GM19463 (cell line): ENCODE data around the gene ARNT2.

Source experiments
- ATAC-seq: cut with Tn5 transposase; IDR thresholded peaks from one replicate; pipeline ENCODE4 v1.9.1; 2021; ENCODE audit warnings: mild to moderate bottlenecking, moderate library complexity; ENCODE audit not compliant: unreplicated experiment

Gene ARNT2

DNA sequence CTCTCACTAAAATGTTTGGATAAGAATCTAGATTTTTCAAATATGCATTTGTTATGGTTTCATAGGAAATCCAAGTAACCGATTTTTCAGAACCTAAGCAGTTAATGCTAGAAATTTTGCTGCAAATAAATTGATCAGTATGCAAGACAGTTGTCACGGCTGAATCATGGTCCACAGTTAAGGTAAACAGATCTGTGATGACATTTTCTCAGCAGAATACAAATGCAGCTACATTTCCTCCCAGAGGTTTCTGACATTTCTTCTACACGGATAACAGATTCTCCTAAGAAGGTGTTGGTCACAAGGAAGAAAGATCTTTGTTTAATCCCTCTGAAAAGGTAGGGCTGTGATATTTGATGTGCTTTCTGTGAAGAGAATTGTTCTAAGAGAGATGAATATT, 36.9 kb downstream of the ARNT2 start:
- ATAC-seq = no peak

DNA sequence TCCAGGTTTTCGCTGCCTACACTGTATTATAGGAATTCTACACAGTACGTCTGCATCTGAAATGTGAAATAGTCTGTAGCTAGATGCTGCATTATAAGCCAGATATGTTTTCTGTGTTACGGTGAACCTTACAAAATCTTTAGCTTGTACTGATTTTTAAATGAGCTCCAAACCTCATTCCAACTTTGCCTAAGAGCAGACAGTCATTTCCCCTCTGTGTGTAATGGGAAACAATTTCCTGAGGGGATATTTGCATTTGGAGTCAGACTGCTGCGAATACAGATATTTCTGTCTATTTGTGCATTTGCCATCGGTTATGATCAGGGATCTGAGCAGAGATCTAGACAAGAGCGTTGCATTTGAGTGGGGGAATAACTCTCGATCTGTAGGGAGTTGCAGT, 37.5 kb downstream of the ARNT2 start:
- no peak for ATAC-seq

DNA sequence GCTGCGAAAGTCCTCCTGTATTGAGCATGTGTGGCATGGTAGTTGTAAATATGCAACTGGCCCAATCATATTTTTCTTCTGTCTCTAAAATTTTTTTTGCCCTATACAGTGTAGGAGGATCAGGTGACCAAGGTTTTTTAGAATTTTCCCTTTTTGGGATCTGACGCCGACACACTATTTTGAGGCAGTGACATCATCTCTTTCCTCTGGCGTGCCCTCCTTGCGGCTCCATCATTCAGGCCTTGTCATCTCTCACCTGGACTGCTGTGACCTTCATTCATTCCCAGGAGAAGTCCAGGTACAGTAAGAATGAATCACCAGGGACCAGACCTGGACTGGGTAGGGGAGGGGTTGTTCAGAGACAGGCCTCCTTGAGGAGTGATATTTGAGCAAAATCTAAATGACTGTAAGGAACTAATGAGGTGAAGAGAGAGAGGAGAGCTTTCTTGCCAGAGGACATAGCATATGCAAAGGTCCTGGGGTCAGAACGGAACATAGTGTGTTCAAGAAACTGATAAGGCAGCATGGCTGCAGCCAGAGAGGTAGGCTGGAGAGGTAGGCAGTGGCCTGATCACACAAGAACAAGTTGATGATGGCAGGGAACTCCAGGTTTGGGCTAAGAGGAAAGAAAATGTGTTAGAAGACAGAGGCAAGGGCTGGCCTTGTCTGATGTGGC, 38.7 kb downstream of the ARNT2 start:
- ATAC-seq = no peak

DNA sequence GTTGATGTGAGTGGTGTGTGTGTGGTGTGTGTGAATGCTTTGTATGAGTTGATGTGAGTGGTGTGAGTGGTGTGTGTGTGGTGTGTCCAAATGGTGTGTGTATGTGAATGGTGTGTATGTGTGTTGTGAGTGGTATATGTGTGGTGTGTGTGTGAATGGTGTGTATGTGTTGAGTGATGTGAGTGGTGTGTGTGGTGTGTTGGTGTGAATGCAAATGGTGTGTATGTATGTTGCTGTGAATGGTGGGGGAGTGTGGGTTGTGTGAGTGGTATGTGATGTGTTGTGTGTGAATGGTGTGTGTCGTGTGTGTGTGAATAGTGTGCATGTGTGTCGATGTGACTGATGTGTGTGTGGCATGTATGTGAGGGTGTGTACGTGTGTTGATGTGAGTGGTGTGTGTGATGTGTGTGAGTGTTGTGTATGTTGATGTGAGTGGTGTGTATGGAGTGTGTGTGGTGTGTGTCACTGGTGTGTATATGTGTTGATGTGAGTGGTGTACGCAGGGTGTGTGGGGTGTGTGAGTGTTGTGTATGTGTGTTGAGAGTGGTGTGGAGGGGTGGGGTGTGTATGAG, 40.6 kb downstream of the ARNT2 start:
- ATAC-seq = no peak

DNA sequence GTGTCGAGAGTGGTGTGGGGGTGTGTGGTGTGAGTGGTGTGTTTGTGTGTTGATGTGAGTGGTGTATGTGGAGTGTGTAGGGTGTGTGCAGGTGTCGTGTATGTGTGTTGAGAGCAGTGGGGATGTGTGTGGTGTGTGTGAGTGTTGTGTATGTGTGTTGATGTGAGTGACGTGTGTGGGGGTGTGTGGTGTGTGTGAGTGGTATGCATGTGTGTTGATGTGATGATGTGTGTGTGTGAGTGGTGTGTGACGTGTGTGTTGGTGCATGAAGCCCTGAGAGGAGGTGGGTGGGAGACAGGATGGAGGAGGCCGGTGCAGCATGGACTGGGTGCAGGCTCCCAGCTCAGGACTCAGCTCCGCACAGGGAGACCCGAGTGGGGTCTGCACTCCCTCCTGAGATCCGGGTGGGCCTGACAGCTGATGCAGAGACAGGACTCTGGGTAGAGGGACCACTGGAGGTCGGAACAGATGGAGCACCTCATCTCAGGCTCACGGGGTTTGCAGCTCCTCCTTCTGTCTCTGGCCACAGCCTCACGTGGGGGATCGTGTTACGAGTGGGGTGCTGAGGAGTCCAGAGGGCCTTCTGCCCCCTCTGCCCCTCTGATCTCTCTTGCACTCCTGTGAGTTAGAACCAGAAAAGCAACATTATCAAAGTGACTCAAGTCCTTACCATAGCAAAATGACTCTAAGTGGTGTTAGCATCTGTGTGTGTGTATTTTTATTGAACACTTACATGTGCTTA, 41.3 kb downstream of the ARNT2 start:
- no peak for ATAC-seq

DNA sequence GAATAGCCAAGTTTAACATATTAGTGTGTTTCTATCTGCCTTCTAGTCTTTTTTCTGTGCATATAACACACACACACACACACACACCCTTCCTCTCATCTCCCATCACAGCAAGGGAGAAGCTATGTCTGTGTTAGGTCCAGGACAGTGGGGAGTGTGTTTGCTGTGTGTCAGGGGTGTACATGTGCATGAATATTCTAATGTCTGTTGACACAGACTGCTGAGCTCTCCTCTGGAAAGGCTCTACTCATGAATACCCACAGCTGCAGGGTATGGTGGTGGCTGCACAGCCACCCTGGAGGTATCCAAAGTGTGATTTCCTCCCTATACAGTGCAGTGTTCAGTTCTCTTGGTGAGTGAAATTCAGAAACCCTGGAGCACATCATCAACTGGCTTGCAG, 42.9 kb downstream of the ARNT2 start:
- no peak for ATAC-seq

DNA sequence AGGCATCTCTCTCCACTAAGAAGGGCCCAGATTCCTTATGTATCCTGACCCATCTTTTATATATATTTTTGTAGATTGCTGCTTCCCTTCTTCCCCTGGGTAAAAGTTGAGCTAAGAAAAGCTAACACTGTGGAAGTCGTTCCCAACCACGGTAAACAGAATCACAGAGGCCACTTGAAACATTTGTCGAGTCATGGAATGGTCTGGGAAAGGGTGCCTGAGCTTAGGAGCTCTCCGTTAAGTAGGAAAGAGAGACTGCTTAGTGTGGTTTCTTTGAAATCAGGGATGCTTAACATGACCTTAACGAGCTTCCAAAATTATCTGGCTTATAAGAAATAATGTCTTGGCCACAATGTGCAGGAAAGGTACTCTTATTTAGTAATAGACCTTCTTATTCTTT, 45.6 kb downstream of the ARNT2 start:
- ATAC-seq = no peak

DNA sequence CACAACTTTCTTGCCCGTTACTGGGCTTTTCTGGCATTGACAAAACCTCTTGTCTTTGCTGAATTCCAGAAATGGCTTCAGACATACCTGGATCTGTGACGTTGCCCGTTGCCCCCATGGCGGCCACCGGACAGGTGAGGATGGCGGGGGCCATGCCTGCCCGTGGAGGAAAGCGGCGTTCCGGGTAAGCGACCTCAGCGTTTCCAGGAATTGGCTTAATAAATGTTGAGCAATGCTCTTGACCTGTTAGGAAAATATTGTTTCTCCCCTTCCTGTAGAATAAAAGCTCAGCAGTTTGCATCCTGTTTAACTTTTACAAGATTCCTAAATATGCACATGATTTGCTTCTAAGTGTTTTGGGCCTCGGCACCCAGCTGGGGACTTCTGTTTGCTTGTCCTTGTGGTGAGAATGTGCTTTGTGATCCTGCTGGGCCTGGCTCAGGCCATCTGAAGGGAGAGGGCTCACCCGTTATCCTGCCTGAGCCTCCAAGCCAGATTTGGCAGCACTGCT, 46.7 kb downstream of the ARNT2 start:
- no peak for ATAC-seq

DNA sequence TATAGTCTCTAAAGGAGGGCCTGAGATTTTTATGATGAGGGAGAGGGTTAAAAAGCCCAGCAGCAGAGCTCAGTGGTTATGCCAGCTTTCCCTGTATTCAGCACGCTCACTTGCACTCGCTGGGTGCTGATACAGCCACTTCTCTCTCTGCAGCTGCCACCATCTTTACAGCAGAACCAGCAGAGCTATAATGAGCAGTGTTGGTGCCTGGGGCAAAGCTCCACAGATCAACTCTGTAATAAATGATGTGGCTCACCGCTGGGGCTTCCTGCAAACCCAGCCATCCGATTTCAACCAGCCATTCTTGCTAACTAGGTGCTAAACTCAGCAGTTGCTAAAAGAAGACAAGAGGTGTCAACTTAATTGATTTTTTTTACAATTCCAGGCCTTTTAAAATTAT, 48.0 kb downstream of the ARNT2 start:
- ATAC-seq = no peak

DNA sequence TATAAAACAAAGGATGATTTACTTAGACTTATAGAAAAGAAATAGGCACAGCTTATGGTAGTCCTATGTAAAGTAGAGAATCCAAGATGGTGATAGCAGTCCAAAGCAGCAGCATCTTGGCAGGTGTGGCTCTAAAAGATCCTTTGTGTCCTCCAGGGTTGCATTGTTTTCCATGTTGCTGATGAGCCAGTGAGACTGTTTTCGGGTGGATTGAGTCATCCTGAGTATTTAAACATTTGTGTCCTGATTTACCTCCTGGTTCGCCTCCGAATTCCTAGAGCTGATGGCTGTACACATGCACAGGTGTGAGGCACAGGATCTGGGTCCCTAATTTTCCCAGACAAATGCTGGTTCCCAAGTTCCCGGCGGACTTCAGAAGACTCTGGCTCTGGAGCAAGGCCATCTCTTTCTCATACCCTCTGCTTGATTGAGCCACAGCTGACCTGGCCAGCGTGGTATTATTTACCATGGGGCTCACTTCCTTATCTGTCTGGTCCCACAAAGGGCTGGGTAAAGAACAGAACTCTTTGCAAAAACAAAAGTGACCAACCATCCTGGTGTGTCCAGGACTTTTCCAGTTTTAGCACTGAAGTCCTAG, 51.0 kb downstream of the ARNT2 start:
- no peak for ATAC-seq

DNA sequence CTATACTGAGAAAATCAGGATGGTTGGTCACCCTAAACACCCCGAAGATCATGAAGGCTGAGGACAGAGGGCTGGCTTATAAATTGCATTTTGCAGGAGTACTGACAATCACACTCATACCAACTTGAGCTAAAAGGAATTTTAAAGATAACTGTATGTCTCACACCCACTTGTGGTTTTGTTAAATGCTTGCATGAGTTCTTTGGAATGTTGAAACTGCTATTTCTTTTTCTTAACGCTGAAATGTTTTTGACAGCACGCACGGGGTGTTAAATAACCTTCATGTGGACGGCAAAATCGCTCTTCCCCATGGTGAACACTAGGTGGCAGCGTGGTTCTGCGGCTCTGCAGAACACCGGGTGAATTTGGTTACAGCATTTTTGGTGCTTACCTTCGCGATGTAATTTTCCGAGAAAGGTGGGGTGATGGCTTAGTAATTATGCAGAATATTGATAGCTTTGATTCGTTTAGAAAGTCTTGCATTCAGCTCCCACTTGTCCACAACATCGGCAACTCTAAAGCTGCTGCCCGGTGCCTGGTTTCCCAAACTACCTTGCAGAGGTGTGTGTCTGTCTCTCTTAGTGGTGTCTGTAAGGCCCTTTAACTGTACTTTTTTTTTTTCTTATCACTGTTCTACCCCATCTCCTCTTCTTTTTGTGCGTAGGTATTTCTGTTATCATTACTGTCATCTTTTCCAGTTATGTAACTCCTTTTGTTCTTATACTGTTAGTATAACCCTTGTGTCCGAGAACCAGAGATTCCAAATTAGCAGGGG, 51.7 kb downstream of the ARNT2 start:
- no peak for ATAC-seq

DNA sequence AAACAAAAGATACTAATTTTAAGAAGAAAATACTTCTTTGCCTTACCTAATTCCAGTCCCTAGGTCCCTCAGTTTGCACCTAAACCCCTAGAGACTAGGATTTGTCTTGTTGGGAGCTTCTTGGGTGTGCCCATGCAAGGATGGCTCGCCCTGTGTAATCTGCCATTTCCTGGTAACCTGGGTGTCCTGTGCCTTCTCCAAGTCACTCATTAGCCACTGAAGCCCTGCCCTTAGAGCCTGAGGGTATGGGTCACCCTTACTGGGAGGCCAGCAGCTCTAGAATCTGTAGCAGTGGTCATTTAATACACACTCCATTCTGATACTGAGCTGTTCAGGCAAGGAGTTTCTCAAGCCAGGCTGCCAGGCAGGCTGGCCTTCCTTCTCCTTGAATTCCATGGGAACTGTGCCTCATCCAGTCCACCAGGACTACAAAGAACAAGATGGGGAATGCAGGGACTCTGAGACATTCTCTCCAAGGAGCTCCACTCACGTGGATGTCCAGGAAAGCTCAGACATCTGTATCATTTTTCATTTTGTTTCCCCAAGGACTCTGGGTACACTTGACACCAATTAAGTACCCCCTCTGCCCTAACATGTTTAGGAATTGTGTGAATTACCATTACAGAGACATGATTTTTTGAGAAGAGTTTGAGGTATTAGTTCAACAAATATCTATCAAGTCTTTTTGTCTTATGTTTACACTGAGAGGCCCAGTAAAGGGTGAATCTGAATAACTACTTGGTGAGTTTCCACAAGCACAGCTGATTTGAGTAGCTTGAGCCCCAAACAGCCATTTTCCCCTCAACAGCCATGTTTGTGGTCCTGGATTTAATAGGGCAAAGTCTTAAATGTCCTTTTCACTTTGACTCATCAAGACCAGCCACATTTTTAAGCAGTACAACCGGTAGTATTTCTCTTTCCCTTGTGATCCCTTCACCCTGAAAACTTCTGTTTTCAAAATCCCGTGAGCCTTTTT, 52.6 kb downstream of the ARNT2 start:
- peak; percentile 44 for ATAC-seq

DNA sequence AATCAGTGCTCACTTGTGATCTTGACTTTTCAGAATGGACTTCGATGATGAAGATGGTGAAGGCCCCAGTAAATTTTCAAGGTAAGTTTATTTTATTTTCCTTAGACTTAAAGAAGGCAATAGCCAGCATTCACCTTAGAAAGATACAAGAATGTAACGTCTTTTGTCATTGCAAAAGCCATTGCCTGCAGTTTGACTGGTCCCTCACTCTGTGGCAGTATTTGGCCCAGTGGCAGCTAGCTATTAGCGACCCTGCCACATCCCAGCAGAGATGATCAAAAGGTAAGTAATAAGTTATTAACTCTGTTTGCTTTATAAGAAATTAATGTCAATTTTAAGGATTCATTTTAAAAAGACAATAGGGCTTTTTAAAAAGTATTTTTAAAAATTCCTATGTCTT, 53.7 kb downstream of the ARNT2 start:
- ATAC-seq = no peak

DNA sequence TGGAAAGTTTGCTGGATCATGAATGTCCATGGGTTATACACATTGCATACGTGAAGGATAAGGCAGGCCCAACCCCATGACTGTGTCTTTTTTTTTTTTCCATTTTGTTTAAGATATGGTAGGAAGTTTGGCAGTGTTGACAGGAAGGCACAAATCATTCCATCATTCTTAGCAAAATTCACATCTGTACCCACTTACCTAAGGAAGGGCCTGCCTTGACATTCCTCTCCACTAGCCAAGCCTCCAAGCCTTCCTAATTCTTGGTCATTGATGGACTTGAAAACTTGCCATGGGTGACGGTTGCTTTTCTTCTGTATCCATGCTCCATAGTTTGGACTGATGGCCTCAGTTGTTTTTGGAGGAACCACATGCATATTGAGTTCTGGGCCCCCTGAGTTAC, 54.4 kb downstream of the ARNT2 start:
- no peak for ATAC-seq

DNA sequence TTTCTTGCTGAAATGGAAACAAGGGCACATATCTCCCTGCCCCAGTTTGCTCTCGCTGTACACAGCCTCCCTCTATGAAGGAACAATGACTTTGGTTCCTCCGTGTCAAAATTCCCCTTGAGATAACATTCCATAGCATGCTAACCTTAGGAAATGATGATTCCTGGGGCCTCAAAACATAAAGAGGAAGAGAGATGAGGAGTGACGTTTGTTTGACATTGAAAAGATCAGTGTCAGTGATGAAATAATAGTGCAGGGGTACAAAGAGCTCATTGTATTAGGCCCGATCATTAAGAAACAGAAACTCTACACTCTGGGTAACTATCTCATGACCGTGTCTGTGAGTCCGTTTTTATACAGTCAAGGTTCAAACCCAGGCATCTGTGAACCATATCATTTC, 55.2 kb downstream of the ARNT2 start:
- no peak for ATAC-seq

DNA sequence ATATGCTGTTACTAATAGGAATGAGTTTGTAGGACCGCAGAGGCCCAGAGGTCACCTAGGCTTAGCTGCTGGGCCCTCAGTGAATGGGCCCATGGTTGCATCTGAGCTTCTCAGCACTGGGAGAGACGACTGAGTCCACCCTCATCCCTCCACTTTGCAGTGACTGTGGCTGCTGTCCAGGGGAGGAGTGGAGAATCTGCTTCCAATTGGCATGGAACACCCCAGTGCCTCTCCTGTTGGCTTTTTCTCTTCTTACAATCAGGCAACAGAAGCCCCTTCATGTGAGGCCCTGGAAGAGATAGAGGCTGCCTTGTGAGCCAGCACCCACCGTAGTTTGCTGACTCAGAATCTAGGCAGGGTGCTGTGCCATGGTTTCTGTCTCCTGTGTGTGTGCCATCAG, 55.6 kb downstream of the ARNT2 start:
- ATAC-seq = no peak

DNA sequence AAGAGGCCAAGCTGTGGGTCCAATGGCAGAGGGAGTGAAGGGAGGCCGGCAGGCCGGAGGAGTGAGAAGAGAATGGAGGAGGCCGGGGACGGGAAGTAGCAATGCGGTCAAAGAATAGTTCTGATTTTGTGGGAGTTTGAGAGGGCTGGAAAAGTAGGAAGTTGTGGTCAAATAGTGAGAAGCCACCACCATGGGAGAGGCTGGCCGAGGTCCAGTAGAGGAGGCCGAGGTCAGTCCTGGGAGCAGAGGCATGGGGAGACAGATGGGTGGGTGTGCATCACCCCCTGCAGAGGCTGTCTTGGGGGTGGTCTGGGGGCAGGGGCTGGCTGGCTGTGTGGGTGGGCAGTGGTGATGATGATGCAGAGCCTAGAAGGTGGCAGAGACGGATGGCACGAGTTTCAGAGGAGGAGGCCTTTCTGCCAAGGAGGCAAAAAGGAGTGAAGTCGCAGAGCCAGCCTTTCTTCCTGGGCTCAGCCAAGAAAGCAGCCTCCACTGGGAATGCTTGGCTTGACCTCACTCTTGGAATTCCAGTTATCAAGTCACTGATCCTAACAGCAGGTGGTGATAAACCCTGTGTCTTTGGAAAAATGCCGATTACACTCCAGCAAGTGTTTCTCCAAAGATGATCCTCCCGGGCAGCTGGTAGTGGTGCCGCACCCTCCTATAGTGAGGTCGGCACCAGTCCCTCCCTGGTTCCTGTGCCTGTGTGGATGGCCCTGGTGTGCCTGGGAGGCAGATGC, 57.3 kb downstream of the ARNT2 start:
- ATAC-seq = no peak

DNA sequence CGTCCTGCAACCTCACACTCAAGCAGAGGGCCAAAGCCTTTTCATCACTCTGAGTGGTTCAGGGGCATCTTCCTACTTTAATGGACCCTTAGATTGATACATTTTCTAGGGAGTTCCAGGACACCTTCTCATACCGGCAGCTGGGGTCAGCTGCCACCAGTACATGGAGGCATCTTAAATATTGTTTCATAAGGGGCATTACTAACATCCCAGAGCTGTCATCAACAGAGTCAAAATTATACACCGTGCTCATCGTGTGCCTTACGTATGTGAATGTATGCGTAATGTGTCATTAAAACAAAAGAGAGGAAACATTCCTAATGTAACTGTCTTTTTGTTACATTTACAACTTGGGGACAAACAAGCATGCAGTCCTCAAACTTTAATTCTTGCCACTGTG, 57.9 kb downstream of the ARNT2 start:
- no peak for ATAC-seq

DNA sequence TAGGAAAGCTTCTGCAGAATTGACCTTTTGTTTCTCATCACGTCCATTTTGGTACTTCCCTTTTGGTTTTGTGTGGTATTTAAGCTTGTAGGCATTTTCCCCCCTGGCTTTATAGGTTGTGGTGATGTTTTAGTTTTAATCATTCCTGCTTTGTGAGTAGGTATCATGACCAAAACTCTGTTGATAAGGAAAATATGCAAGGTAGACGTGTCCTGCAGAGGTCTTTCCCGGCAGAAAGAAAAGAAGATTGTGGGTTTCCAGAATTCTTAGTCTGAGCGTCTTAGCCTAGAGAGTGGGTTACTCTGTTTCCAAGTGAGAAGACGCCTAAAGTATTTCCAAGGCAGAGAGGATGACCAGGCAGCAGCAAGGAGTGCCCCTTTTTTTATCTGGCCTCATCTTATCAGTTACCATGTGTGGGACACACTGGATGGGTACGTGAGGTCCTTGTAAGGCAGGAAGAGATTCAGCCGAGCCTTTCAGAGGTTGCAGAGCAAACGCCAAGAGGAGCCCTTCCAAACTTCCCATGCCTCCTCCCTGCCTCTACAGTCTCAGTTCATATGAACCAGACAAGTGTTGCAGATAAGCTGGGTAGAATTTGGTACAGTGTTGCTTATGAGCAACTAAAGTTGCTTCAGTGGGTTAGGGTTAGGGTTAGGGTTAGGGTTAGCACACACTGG, 58.8 kb downstream of the ARNT2 start:
- ATAC-seq = no peak
